Sigmoid colon (tissue), 7 donors: ENCODE data around the gene C1QTNF6. TPM values are rescaled to one million over a fixed set of nuclear protein-coding genes. Genes with fewer than 3 reads are reported as not detected.

Experiments used
- DNase-seq: peaks from one replicate; pipeline ENCODE4 v3.0.0-alpha.2; 2019
- H3K27ac ChIP-seq, 4 donors: fragments of 200-600 bp; sonication (generic); one replicate each; pipeline ENCODE4 v1.5.1; 2016 to 2019; ENCODE audit warnings: mild to moderate bottlenecking in 1 of 4
- H3K27me3 ChIP-seq, 3 donors: fragments of 200-600 bp; sonication (generic); one replicate each; pipeline ENCODE4 v1.5.1; 2019; ENCODE audit warnings: mild to moderate bottlenecking in 1 of 3
- H3K36me3 ChIP-seq, 4 donors: fragments of 200-600 bp; sonication (generic); one replicate each; pipeline ENCODE4 v1.5.1; 2016 to 2019
- H3K4me1 ChIP-seq, 4 donors: fragments of 200-600 bp; sonication (generic); one replicate each; pipeline ENCODE4 v1.5.1; 2017 to 2019
- H3K4me3 ChIP-seq, 4 donors: fragments of 200-600 bp; sonication (generic); one replicate each; pipeline ENCODE4 v1.5.1; 2017 to 2019; ENCODE audit warnings: mild to moderate bottlenecking in 2 of 4, moderate library complexity in 1 of 4
- H3K9me3 ChIP-seq, 4 donors: fragments of 200-600 bp in 3 of 4; sonication (generic) in 3 of 4; one replicate each; pipeline versions ENCODE4 v1.5.1 to v1.6.1; 2013 to 2019
- EP300 ChIP-seq, 4 donors: sonication (generic); formaldehyde crosslinking; IDR thresholded peaks; one replicate each; pipeline ENCODE4 v1.6.1; 2017; ENCODE audit warnings: antibody characterized with exemption in 4 of 4
- POLR2A ChIP-seq, 2 donors: fragments of 450-650 bp; IDR thresholded peaks; one replicate each; pipeline ENCODE4 v1.6.1; 2016; ENCODE audit warnings: antibody characterized with exemption in 2 of 2, mild to moderate bottlenecking in 2 of 2, moderate library complexity in 2 of 2
- POLR2AphosphoS5 ChIP-seq, 4 donors: sonication (generic); formaldehyde crosslinking; IDR thresholded peaks; one replicate each; pipeline ENCODE4 v1.6.1; 2017; ENCODE audit warnings: antibody characterized with exemption in 4 of 4
- WGBS, 2 donors: extraction: QIAGEN DNeasy Blood & Tissue Kit; methylation state at CpG; one replicate each; pipeline ENCODE4 v1.1.7; 2013; 5-methylcytosine and 5-hydroxymethylcytosine counted together
- intact Hi-C: fragments of 100-400 bp; cut with DNase I; formaldehyde crosslinking; loops from one replicate; pipeline ENCODE4 v1.15.1; 2023
- polyA plus RNA-seq, 3 donors: library from polyadenylated mRNA; stranded (reverse); fragments of 200-250 nt; gene quantifications; one replicate each; pipeline ENCODE4 v1.2.3, GENCODE V29; 2013
- total RNA-seq, 4 donors: library from RNA; depleted of rRNA; stranded (reverse); fragments of >200 nt; gene quantifications; one replicate each; pipeline ENCODE4 v1.1.0, GENCODE V29; 2016
- TF ChIP-seq, protein P1 (sequence below), 4 experiments: fragments of 450-650 bp in 3 of 4; fragments of 200-600 bp in 1 of 4; IDR thresholded peaks; one replicate each; pipeline ENCODE4 v1.5.1; 2016 to 2019; ENCODE audit warnings: antibody characterized with exemption in 4 of 4, mild to moderate bottlenecking in 3 of 4, moderate library complexity in 2 of 4
- donor health status: healthy with polysubstance abuse.
- donor health status: Bipolar disorder and iron deficiency.
- donor health status: healthy.

C1QTNF6 gene
- total and polyA plus RNA-seq, 7 donors, result 1.1 to 12.1 (median 1.8) TPM

DNA sequence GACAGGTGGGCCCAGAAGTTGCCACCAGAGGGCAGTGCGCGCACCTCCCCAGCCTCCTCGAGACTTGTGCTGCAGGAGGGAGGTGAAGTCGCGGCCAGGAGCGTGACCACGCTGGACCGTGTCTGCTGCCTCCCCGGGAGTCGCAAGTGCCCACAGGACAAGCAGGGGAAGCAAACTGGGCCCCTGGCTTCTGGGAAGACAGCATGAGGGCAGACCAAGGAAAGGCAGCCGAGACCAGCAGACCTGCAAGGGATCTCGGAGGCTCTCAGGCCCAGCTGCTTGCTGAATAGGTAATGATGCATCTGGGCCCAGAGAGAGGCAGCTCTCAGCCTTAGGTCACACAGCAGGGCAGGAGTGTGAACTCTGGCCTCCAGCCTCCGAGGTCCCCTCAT is 21.4 kb downstream of the C1QTNF6 start:
- TF ChIP-seq, protein P1, sequence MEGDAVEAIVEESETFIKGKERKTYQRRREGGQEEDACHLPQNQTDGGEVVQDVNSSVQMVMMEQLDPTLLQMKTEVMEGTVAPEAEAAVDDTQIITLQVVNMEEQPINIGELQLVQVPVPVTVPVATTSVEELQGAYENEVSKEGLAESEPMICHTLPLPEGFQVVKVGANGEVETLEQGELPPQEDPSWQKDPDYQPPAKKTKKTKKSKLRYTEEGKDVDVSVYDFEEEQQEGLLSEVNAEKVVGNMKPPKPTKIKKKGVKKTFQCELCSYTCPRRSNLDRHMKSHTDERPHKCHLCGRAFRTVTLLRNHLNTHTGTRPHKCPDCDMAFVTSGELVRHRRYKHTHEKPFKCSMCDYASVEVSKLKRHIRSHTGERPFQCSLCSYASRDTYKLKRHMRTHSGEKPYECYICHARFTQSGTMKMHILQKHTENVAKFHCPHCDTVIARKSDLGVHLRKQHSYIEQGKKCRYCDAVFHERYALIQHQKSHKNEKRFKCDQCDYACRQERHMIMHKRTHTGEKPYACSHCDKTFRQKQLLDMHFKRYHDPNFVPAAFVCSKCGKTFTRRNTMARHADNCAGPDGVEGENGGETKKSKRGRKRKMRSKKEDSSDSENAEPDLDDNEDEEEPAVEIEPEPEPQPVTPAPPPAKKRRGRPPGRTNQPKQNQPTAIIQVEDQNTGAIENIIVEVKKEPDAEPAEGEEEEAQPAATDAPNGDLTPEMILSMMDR (IDR thresholded peaks at IDR 0.05), result peak; percentile 89 to 92 (median 90)
- TF ChIP-seq EP300 (IDR thresholded peaks at IDR 0.05) (no peak), POLR2AphosphoS5 (IDR thresholded peaks at IDR 0.05) (peak in 1 of 4 donors; percentile 23), POLR2A (IDR thresholded peaks at IDR 0.05) (no peak)
- H3K4me3 ChIP-seq, result no peak overlapping the region
- H3K9me3 ChIP-seq, result no peaks in the 10 kb centered on the region
- H3K27ac ChIP-seq, result peak overlapping the region in 3 of 4 donors; percentile 5 to 24 (median 9)
- H3K36me3 ChIP-seq, result no peaks in the 10 kb centered on the region
- peak; percentile 93 for DNase-seq
- intact Hi-C loops, result loop anchor here (1.0 kb wide), 1 partner anchor 33 kb away; no protein-coding TSS in a partner anchor
- H3K27me3 ChIP-seq, result no peaks in the 10 kb centered on the region
- 7 to 17% methylated on average over 13 of the region's 13 CpGs for WGBS, 2 donors
- H3K4me1 ChIP-seq, result peaks cover 0 to 7% (median 5%) of the 10 kb centered on the region in 4 donors

DNA sequence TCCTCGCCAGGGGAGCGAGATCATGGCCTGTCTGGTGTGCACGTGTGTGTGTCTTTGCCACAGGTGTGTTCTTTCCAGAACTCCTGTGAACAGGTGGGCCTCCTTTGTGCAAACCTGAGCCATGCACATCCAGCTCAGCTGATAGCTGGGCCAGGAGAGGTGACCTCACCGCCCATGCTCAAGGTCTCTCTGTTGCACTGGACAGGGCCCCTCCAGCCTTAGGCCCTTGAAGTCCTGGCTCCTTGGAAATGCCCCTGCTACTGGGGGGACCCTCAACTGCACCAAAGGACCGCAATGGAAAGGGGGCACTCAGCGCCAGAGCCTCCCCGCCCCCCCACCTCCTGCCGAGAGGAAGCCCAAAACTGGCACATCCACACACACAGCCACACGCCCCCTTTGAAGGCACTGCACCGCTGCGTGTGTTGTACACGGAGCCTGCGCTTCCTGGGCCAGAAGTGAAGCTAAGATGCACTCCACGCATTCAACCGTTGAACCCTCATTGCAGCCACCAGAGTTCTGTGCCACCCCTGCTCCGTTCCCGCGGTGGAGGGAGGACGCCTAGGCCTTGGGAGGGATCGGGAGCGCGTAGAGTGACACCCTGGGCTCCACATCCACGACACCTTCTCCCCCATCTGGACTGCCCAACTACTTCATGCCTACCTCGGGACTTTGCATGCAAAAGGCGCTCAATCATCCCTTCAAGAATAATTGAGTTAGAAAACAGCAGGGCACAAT is 21.9 kb downstream of the C1QTNF6 start:
- Histone ChIP-seq H3K9me3 (no peaks in the 10 kb centered on the region), H3K27me3 (no peaks in the 10 kb centered on the region), H3K4me3 (no peak overlapping the region), H3K4me1 (peaks cover 0 to 7% (median 5%) of the 10 kb centered on the region in 4 donors), H3K27ac (no peak overlapping the region), H3K36me3 (no peaks in the 10 kb centered on the region)
- intact Hi-C loops, result loop anchor here (1.0 kb wide), 1 partner anchor 33 kb away; no protein-coding TSS in a partner anchor
- no peak for TF ChIP-seq POLR2A (IDR thresholded peaks at IDR 0.05)
- TF ChIP-seq EP300 (IDR thresholded peaks at IDR 0.05), result no peak
- TF ChIP-seq POLR2AphosphoS5 (IDR thresholded peaks at IDR 0.05), result no peak
- TF ChIP-seq, protein P1 (IDR thresholded peaks at IDR 0.05), result no peak
- 62 to 63% methylated on average over 25 of the region's 25 CpGs for WGBS, 2 donors
- no peak for DNase-seq

DNA sequence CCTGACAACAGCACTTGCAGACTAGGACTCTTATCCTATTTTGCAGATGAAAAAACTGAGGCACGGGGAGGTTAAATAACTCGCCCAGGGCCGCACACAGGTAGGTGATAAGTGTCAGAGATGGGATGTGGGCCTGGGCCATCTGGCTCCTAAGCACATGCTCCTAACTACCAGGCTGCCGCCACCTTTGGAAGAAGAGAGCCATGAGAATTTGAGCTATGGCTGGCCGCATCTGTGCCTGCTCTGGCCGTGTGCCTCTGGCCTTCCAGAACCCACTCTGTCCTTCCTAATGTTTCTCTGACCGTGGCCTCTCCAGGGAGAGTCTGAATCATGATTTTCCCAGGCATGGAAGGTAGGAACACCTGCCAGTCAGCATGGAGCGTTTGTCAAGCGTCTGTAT is 23.0 kb downstream of the C1QTNF6 start:
- WGBS, 2 donors, result 71 to 87% methylated on average over 9 of the region's 9 CpGs
- H3K36me3 ChIP-seq, result no peaks in the 10 kb centered on the region
- no peak overlapping the region for H3K27ac ChIP-seq
- H3K9me3 ChIP-seq, result no peaks in the 10 kb centered on the region
- TF ChIP-seq, protein P1 (IDR thresholded peaks at IDR 0.05), result no peak
- H3K4me3 ChIP-seq, result no peak overlapping the region
- no peaks in the 10 kb centered on the region for H3K27me3 ChIP-seq
- intact Hi-C loops, result no loop called here
- no peak for DNase-seq
- peaks cover 0 to 7% (median 5%) of the 10 kb centered on the region in 4 donors for H3K4me1 ChIP-seq

DNA sequence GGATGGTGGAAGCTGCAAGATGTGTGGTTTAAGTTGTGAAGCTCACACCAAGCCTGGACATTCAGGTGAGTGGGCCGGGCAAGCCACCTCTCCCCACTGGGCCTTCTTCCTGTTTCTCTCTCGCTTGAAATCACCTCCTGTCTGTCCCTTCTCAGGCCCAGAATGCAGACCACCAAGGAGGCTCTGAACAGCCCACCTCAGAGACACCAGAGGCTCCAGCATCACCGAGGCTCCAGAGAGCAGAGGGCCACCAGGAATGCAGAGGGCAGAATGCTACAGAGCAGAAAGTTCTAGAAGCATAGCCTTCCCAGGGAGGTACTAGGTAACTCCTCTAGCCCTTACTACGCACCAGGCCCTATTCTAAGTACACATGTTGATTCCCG is 23.6 kb downstream of the C1QTNF6 start:
- peaks cover 0 to 7% (median 5%) of the 10 kb centered on the region in 4 donors for H3K4me1 ChIP-seq
- no peak for TF ChIP-seq POLR2A (IDR thresholded peaks at IDR 0.05)
- no peak for TF ChIP-seq EP300 (IDR thresholded peaks at IDR 0.05)
- no peak for TF ChIP-seq POLR2AphosphoS5 (IDR thresholded peaks at IDR 0.05)
- TF ChIP-seq, protein P1 (IDR thresholded peaks at IDR 0.05), result no peak
- no peaks in the 10 kb centered on the region for H3K9me3 ChIP-seq
- no peak overlapping the region for H3K4me3 ChIP-seq
- H3K27ac ChIP-seq, result no peak overlapping the region
- H3K36me3 ChIP-seq, result no peaks in the 10 kb centered on the region
- intact Hi-C loops, result no loop called here
- 59 to 64% methylated on average over 5 of the region's 5 CpGs for WGBS, 2 donors
- no peaks in the 10 kb centered on the region for H3K27me3 ChIP-seq
- no peak for DNase-seq
